Fibroblast of pulmonary artery (primary cell): Measurements from ENCODE around the gene RNF152.
A peak's percentile ranks its signal among the peaks of the same experiment; 100 is the strongest.

Source experiments
- DNase-seq: peaks from one replicate; pipeline ENCODE4 v3.0.0-alpha.2; 2010; ENCODE audit warnings: low read depth
- H3K4me3 ChIP-seq: replicated peaks from 2 replicates; pipeline ENCODE4 v1.5.1; 2011; ENCODE audit warnings: low read depth, mild to moderate bottlenecking, control low read depth, low read length, moderate library complexity
- CTCF ChIP-seq: IDR thresholded peaks from 2 replicates; pipeline ENCODE4 v1.5.1; 2011; ENCODE audit warnings: mild to moderate bottlenecking, control low read depth, low read length, inconsistent platforms; ENCODE audit errors: missing control alignments

RNF152 gene

GRCh38 chr18:61908661-61909060 lies 15.9 kb upstream of the RNF152 start:
- no peak for DNase-seq
- TF ChIP-seq CTCF: no peak
- no peak overlapping the region for H3K4me3 ChIP-seq

GRCh38 chr18:61901323-61901986 lies 8.6 kb upstream of the RNF152 start:
- H3K4me3 ChIP-seq: no peak overlapping the region
- DNase-seq: peak; percentile 70
- TF ChIP-seq CTCF: peak; percentile 99

GRCh38 chr18:61900504-61901281 lies 7.9 kb upstream of the RNF152 start:
- TF ChIP-seq CTCF: no peak
- no peak overlapping the region for H3K4me3 ChIP-seq
- no peak for DNase-seq

GRCh38 chr18:61898640-61899101 lies 5.9 kb upstream of the RNF152 start:
- TF ChIP-seq CTCF: no peak
- H3K4me3 ChIP-seq: no peak overlapping the region
- DNase-seq: no peak

- DNase-seq: peak; percentile 41
- no peak overlapping the region for H3K4me3 ChIP-seq
- no peak for TF ChIP-seq CTCF
Measured at GRCh38 chr18:61896757-61897156, 4.0 kb upstream of the RNF152 start.

- TF ChIP-seq CTCF: no peak
- H3K4me3 ChIP-seq: no peak overlapping the region
- no peak for DNase-seq
Measured at GRCh38 chr18:61896118-61896517, 3.3 kb upstream of the RNF152 start.
